ENCODE results near the gene SNX8.
A peak's percentile ranks its signal among the peaks of the same experiment; 100 is the strongest.

Gene SNX8

DNA sequence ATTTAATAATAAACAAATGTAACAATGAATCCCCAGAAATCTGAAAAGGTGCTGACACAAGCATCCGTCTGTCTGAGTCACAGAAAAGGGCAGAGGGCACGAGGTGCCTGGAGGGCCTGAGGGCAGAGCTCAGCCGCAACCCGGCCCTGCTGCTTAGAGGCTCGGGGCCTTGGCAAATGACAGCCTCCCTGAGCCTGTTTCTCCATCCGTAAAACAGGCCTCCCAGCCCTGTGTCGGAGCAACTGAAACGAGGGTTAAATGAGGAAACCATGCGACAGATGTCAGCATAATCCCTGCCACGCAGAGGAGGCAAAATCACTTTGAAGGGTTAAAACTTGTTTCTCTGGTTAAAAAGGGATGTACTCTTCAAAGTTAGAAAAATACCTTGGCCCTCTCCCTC lies 47.3 kb downstream of the SNX8 start:
- Histone ChIP-seq H3K36me3 (ENCODE audit: control insufficient read depth, insufficient read depth, low read length) (peaks cover 12% of the 10 kb centered on the region), H3K4me3 (replicated peaks; ENCODE audit: low read depth, low read length) (no peak overlapping the region), H3K27me3 (replicated peaks; ENCODE audit: control insufficient read depth, insufficient read depth, low read length) (no peaks in the 10 kb centered on the region)
- no peak for DNase-seq (ENCODE audit: extremely low read depth, insufficient read length)
- TF ChIP-seq, protein P1, sequence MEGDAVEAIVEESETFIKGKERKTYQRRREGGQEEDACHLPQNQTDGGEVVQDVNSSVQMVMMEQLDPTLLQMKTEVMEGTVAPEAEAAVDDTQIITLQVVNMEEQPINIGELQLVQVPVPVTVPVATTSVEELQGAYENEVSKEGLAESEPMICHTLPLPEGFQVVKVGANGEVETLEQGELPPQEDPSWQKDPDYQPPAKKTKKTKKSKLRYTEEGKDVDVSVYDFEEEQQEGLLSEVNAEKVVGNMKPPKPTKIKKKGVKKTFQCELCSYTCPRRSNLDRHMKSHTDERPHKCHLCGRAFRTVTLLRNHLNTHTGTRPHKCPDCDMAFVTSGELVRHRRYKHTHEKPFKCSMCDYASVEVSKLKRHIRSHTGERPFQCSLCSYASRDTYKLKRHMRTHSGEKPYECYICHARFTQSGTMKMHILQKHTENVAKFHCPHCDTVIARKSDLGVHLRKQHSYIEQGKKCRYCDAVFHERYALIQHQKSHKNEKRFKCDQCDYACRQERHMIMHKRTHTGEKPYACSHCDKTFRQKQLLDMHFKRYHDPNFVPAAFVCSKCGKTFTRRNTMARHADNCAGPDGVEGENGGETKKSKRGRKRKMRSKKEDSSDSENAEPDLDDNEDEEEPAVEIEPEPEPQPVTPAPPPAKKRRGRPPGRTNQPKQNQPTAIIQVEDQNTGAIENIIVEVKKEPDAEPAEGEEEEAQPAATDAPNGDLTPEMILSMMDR (IDR thresholded peaks at IDR 0.05; ENCODE audit: insufficient read depth, low read length, poor library complexity, severe bottlenecking): no peak

GRCh38 chr7:2264158-2264557 lies 50.1 kb downstream of the SNX8 start:
- no peak for DNase-seq (ENCODE audit: extremely low read depth, insufficient read length)
- TF ChIP-seq, protein P1 (IDR thresholded peaks at IDR 0.05; ENCODE audit: insufficient read depth, low read length, poor library complexity, severe bottlenecking): no peak
- Histone ChIP-seq H3K27me3 (replicated peaks; ENCODE audit: control insufficient read depth, insufficient read depth, low read length) (no peaks in the 10 kb centered on the region), H3K4me3 (replicated peaks; ENCODE audit: low read depth, low read length) (no peak overlapping the region), H3K36me3 (ENCODE audit: control insufficient read depth, insufficient read depth, low read length) (peaks cover 10% of the 10 kb centered on the region)

GRCh38 chr7:2263176-2263575 lies 51.1 kb downstream of the SNX8 start:
- no peak for DNase-seq (ENCODE audit: extremely low read depth, insufficient read length)
- Histone ChIP-seq H3K4me3 (replicated peaks; ENCODE audit: low read depth, low read length) (no peak overlapping the region), H3K36me3 (ENCODE audit: control insufficient read depth, insufficient read depth, low read length) (peaks cover 15% of the 10 kb centered on the region)

DNA sequence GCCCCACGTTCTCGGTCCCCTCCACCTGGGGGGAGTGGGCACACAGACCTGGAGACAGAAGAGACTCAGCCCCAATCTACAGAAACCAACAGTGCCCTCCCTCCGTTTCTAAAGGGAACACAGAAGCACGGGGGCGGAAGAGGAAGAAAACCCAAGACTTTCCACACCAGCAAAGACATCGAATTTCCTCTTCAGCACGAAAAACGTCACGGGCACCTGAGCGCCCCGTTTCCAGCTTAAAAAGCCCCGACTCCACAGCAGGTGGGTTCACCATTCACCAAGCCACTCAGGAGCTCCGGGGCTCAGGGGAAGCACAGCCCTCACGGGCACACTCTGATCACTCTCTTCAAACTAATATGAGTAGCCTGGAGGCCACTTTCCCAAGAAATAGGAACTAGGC lies 52.6 kb downstream of the SNX8 start:
- no peak for DNase-seq (ENCODE audit: extremely low read depth, insufficient read length)
- peaks cover 21% of the 10 kb centered on the region for H3K36me3 ChIP-seq (ENCODE audit: control insufficient read depth, insufficient read depth, low read length)
- H3K4me3 ChIP-seq (replicated peaks; ENCODE audit: low read depth, low read length): no peak overlapping the region
- TF ChIP-seq, protein P1 (IDR thresholded peaks at IDR 0.05; ENCODE audit: insufficient read depth, low read length, poor library complexity, severe bottlenecking): peak; percentile 7
- H3K27me3 ChIP-seq (replicated peaks; ENCODE audit: control insufficient read depth, insufficient read depth, low read length): no peaks in the 10 kb centered on the region

More at GRCh38 chr7:2263176-2263575, 51.1 kb downstream of the SNX8 start:
- TF ChIP-seq, protein P1 (IDR thresholded peaks at IDR 0.05; ENCODE audit: insufficient read depth, low read length, poor library complexity, severe bottlenecking): no peak
- no peaks in the 10 kb centered on the region for H3K27me3 ChIP-seq (replicated peaks; ENCODE audit: control insufficient read depth, insufficient read depth, low read length)

DNA sequence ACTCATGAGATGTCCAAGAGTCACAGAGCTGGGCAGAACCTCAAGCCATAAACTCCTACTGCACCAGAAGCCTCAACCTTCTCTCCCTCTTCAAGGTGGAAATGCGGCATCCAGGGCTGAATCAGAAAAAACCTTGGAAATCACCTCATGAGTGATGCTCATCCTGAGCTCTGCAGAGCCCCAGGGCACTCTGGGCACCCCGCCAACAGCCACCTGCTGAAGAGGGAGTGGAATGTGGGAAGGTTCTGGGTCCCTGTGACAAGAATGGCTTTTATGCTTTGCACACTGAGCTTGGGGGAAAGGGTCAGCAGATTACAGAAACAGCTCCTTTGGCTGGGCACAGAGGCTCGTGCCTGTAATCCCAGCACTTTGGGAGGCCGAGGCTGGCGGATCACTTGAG lies 53.4 kb downstream of the SNX8 start:
- H3K36me3 ChIP-seq (ENCODE audit: control insufficient read depth, insufficient read depth, low read length): peaks cover 25% of the 10 kb centered on the region
- no peaks in the 10 kb centered on the region for H3K27me3 ChIP-seq (replicated peaks; ENCODE audit: control insufficient read depth, insufficient read depth, low read length)
- DNase-seq (ENCODE audit: extremely low read depth, insufficient read length): no peak
- H3K4me3 ChIP-seq (replicated peaks; ENCODE audit: low read depth, low read length): no peak overlapping the region
- TF ChIP-seq, protein P1 (IDR thresholded peaks at IDR 0.05; ENCODE audit: insufficient read depth, low read length, poor library complexity, severe bottlenecking): no peak

GRCh38 chr7:2259480-2259879 lies 54.8 kb downstream of the SNX8 start:
- peaks cover 36% of the 10 kb centered on the region for H3K36me3 ChIP-seq (ENCODE audit: control insufficient read depth, insufficient read depth, low read length)
- DNase-seq (ENCODE audit: extremely low read depth, insufficient read length): no peak
- 0 out of 2 replicates have a peak overlapping the region, but pooled peaks have one; percentile 1 for H3K4me3 ChIP-seq (replicated peaks; ENCODE audit: low read depth, low read length)
- no peaks in the 10 kb centered on the region for H3K27me3 ChIP-seq (replicated peaks; ENCODE audit: control insufficient read depth, insufficient read depth, low read length)
- TF ChIP-seq, protein P1 (IDR thresholded peaks at IDR 0.05; ENCODE audit: insufficient read depth, low read length, poor library complexity, severe bottlenecking): no peak

Measured in GM06990 (cell line).